ENCODE data around the gene TRNAU1AP. TPM values are rescaled to one million over a fixed set of nuclear protein-coding genes. Genes with fewer than 3 reads are reported as not detected.

TRNAU1AP gene
- total RNA-seq, result 17.7 and 19.3 TPM in 2 replicates

DNA sequence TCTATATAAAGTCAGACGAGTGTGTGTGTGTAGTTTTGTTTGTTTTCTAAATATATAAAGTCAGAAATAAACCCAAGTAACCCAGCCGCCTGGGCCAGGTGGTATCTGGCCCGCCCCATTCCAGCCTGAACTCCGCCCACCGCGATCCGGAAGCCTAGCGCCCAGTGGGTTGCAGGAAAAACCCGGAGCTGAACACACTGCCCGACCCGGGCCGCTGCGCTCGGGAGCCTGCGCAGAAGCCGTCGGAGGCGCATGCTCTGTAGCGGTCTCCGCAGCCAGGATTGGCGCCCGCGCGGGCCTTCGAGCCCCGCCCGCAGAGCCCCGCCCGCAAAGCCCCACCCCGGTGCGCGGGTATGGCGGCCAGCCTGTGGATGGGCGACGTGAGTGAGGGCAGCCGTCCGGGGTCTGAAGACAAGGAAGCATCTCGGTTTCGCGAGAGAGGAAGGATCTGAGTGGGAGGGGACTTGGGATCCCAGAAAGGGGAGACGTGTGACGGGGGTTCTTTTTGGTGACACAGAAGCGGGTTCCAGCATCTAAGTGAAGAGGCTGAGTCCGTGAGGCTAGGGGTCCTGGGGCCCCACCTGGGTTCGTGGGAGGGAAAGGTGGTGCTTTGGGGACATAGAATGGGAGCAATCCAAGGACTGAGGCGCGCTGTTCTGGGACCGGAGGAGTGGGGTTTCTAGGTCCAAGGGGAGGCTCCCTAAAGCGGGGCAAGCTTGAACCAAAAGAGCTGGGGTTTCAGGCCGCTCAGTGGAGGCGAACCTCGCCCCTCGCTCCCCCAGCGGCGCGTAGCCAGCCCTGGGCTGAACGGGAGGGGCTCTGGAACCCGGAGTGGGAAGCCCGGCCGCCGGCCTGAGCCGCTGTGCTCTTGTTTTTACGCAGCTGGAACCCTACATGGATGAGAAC is at the start of gene TRNAU1AP:
TRNAU1AP (plus strand) TSS at position 328 of the 906 bp plus-strand sequence; CDS start at position 354, 26 bp downstream.

DNA sequence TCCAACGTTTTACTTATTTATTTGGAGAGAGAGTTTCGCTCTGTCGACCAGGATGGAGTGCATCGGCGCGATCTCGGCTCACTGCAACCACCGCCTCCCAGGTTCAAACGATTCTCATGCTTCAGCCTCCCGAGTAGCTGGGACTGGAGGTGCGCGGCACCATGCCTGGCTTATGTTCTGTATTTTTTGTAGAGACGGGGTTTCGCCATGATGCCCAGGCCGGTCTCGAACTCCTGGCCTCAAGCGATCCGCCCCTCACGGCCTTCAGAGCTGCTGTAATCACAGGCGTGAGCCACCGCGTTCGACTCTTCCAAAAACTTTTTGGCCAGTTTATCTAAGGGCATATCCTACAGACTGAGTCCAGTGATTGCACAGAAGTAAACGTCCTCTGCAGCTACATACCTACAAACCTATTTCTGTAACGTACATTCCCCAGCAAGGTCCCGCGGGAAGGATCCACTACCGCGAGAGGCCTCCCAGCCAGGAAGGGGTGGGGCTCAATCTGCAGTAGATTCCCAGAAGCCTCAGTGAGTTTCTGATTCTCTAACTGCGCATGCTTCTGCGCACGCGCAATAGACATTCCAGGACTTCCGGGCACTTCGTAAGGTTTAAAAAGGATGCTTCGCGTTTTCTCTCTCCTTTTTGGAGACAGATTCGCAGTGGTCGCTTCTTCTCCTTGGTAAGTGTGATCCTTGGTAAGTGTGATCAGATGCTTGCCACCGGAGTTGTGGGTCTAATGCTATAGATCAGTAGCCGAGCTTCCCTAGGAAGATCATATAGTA is 47.3 kb upstream of the TRNAU1AP start, which contains the start of gene RCC1:
RCC1 (plus strand) TSS at position 638 of the 782 bp plus-strand sequence. CDS start 23,824 bp downstream, outside the sequence.

DNA sequence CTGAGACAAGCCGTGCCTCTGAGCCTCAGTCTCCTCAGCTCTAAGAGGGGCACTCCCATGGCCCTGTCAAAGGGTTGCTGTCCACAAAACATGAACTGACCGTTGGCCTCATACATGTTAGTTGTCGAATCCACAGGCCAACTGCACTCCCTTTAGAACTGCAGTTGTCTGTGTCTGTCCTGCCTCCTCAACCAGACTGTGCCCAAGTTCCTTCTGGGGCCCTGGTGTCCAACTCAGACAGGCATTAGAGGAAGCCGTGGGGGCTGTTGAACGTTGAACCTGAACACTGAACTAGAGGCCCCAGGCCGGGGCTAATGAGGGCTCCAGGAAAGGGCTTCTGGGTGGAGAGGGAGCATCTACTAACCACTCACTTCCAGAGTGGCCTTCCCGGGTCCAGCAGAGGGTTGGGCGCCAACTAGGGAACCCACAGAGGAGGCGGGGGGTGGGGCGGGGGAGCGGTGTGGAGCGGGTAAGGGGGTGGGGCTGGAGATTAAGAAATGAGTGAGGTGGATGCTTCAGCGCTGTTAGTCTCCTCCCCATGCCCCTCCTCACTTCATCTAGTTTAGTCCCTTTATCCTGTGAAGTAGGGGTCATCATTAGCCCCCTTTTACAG is 38.9 kb downstream of the TRNAU1AP start, which contains the start of gene RAB42:
RAB42 (plus strand) TSS at position 558 of the 613 bp plus-strand sequence. CDS start 247 bp downstream, outside the sequence.

Small RNA genes within 50 kb of the gene (small RNA-seq; reads per million reads assigned to genes)
- gene SNORA16A (ENCODE audit: low replicate concordance) (not detected), gene SNORA44 (ENCODE audit: low replicate concordance) (not detected), gene SNORA61 (ENCODE audit: low replicate concordance) (not detected), gene SNORA73A (ENCODE audit: low replicate concordance) (not detected), gene SNORA73B (ENCODE audit: low replicate concordance) (757 reads per million, percentile 99 among the genes with 10 or more reads in this experiment), gene SNORD99 (ENCODE audit: low replicate concordance) (1,262 reads per million, percentile 100 among the genes with 10 or more reads in this experiment)

Other genes with a start within 250 kb of the TRNAU1AP start
- gene MED18, start 224.0 kb upstream of the TRNAU1AP start, total RNA-seq, result 20.8 and 21.2 TPM in 2 replicates
- 11.2 and 12.2 TPM in 2 replicates for gene PHACTR4, start 183.3 kb upstream of the TRNAU1AP start, total RNA-seq
- gene RCC1, start 47.0 kb upstream of the TRNAU1AP start, total RNA-seq, result 21.9 and 40.5 TPM in 2 replicates
- gene RAB42, start 39.2 kb downstream of the TRNAU1AP start, total RNA-seq, result 1.7 and 4.8 TPM in 2 replicates
- gene TAF12, start 90.0 kb downstream of the TRNAU1AP start, total RNA-seq, result 30.9 TPM in 2 replicates
- gene RNU11, start 95.5 kb downstream of the TRNAU1AP start, total RNA-seq, result not detected in 2 replicates
- gene GMEB1, start 115.7 kb downstream of the TRNAU1AP start, total RNA-seq, result 9.4 and 16.2 TPM in 2 replicates
- 64.1 and 78.9 TPM in 2 replicates for gene YTHDF2, start 183.9 kb downstream of the TRNAU1AP start, total RNA-seq

Data from placental pericyte (primary cell).